T follicular helper cell (primary cell): ENCODE measurements around the gene SORCS2.

Experiments used
- DNase-seq: peaks from one replicate; pipeline ENCODE4 v3.0.0-alpha.2; 2020; ENCODE audit warnings: low read depth

The SORCS2 gene

DNA sequence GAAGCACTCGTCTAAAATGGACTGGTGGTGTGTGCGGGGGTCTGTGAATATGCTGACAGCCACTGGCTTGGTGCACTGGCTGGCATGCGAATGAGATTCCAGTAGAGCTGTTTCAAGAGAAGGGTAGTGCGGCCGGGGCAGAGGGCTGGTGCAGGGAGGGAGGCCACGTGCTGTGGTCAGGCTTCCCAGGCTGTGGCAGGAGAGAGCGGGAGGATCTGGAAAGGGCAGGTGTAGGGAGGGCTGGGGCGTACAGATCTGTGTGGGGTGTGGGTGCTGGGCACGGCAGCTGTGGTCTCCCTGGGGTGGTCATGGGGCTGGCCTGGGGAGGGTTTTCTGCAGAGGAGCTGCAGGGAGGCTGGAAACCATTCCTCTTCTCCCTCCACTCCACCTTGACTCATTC lies 30.2 kb downstream of the SORCS2 start:
- DNase-seq = no peak

- no peak for DNase-seq
Observed at GRCh38 chr4:7223541-7223940, 31.2 kb downstream of the SORCS2 start.

DNA sequence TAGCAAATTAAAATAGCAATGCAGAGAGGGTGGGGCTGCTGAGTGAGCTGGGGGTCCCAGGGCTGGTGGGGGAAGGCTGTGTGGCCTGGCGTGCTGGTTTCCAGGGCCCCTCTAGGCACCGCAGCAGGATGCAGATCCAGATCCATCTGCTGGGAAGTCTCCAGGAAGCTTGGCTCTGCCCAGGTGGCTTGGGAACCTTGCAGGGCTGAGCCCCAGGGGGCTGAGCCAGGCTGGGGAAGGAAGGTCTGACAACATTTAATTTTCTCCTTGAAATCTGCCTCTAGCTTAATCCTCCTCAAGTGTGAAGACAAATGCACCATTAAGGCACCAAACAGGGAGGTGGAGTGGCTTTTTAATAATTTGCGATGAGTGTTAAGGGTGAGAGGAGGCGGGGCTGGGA lies 31.7 kb downstream of the SORCS2 start:
- DNase-seq = no peak

DNA sequence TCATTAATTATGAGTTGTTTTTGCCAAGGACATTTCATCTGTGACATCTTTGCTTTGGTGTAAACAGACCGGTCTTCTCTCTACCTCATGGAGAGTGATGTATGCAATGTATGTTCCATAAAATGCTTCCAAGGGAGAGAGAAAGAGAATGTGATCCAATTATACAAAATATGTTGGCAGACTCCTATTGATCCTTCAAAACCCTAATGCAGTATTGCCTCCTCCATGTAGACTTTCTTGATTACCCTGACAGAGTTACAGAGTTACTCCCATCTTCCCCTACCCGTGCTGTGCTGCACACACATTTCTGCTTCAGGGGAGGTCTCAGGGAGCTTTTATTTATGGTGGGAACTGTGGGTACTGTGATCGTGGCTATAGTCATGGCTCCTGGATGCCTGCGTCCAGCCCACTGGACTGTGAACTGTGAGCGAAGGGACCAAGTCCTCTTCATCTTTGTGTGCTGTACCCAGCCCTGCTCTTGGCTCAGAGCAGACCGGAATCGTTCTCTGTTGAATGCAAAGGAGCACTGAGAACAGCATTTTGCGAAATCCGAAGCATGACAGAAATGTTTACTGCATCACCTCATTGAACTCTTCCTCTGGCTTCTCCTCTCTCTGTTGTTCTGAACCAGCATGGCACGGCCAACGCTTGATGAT lies 32.7 kb downstream of the SORCS2 start:
- DNase-seq = no peak

DNA sequence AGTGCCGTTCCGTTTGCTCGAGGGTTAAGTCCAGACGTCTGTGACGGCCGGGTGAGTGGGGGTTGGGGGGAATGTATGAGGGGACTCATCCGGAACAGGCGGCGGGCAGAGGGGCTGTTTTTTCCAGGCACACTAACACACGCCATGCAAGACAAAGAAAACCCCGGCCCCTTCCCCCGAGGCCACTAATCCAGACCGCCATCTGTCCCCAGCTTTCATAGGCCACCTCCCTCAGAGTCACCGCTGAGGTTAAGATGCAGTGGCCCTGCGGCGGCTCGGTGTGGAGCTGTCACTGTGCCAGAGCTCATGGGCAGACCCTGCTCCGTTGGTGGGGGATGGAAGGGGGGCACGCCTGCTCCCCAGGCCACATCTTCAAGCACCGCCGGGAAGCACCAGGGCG lies 34.1 kb downstream of the SORCS2 start:
- DNase-seq = no peak

- no peak for DNase-seq
Observed at GRCh38 chr4:7227008-7227407, 34.7 kb downstream of the SORCS2 start.

DNA sequence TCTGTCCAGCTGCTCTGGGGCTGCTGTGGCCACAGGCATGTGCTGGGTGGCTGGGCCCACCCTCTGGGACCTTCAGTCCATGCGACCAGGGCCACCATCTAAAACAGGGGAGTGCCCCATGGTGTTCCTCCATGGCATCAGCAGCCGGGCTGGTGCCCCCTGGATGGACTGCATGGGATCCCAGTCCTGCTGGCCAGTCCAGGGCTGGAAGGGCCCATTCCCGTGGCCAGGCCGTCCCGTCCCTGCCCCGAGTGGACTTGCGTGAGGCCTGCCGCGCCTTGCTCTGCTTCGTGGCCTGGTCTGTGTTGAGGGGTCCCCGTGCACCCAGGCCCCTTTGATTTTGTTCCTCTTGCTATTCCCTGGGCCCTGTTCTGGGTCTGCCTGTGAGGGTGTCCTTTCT lies 36.4 kb downstream of the SORCS2 start:
- no peak for DNase-seq

DNA sequence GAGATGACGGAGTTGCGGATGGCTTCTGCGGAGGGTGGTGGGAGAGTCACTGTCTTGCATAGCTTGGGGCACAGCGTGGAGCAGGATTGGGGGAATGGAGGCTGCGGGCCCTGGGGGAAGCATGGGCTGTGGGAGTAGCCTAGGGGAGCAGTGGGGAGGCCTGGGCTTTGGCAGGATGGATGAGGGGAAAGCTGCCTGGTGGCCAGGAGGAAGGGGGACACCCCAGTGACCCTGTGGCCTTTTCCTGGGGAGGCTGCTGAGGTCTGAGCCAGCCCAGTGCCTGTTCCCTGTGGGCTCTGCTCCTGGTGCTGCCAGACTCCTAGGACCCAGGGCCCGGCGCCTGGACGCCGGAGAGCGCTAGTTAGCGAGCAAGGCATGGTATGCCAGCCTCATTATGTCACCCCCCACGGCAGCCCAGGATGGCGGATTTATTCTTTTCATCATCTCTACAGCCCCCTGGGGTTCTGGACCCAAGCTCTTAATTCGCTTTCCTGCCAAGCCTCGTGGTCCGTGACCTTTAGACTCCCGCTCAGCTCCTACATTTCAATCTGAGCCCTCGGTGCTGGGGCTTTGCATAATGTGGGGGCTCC lies 39.8 kb downstream of the SORCS2 start:
- DNase-seq = no peak

- DNase-seq = no peak
Observed at GRCh38 chr4:7233006-7233580, 40.8 kb downstream of the SORCS2 start.

DNA sequence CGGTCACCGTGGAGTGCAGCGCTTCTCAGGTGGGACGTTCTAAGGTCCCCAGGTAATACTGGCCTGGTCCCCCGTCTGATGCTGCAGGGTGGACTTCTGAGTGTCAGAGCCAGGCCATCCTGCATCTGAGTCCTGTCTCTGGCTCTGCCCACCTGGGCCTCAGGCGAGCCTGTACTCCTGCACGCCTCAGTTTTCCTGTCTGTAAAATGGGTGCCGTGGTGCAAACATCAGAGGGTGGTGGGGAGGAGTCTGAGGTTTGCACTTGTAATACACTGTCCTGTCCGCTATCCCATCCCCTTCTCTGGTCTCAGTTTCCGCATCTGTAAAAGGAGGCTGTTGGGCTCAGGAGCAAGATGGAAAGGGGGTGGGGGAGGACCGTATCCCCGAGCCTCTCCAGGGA lies 41.3 kb downstream of the SORCS2 start:
- DNase-seq = no peak

DNA sequence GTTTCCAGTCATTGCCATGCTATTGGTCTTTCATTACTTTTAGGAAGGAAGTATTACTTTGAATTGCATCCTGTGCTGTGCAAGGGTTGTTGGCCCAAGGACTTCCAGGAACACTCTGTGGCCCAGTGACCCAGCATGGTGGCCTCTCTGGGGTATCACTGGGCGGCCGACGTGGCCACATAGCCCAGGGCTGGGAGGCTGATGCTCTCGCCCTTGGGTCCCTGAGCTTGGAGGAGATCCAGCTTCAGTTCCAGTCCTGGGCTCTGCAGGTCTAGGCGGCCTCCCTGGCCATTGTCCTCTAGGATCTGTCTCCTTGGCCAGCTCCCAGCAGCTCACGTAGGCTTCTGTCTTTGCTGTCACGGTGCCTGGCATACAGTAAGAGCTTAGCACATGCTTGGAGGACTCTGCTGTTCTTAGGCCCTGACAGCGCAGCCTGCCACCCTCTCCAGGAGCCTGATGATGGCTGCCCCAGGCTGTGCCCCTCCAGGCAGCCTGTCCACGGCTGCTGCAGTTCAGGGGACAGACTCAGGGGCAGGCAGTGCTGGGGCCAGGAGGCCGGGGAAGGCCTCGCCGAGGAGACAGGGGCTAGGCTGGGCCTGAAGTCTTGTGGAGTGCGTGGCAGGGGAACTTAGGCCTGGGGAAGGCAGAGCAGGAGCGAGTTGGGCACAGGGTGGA lies 42.2 kb downstream of the SORCS2 start:
- DNase-seq = no peak

DNA sequence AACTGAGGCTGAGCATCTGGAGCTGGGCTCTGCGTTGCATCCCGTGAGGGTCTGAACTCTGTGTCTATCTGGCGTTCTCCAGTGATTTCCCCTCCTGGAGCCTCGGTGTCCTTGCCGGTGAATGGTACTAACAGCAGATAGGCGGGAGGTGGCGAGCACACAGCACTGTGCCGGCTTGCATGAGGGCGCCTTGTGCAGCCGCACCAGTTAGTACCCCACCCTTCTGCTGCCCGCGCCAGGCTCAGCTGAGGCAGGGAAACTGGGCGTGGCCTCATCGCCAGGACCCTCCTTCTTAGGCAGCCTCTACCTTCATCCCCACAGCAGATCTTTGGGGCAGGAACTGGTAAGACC lies 42.7 kb downstream of the SORCS2 start:
- DNase-seq = no peak

- DNase-seq = no peak
Observed at GRCh38 chr4:7236847-7237246, 44.5 kb downstream of the SORCS2 start.

DNA sequence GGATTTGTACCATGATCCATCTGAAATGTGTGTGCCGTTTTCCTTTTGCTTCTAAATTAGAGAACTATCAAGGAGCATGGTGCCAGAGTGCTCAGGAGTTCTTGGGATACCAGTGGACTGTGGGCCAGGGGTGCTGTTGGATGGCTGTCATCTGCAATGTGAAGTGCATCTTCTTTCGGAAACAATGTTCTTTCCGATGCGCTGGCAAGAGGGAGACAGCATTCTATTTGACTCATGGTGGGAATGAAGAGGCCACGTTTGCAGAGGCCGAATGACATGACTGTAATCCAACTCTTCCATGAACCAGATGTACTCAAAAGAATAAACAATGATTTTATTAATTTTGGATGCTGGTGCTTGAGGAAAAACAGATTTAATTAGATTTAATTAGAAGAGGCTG lies 45.5 kb downstream of the SORCS2 start:
- DNase-seq = no peak

DNA sequence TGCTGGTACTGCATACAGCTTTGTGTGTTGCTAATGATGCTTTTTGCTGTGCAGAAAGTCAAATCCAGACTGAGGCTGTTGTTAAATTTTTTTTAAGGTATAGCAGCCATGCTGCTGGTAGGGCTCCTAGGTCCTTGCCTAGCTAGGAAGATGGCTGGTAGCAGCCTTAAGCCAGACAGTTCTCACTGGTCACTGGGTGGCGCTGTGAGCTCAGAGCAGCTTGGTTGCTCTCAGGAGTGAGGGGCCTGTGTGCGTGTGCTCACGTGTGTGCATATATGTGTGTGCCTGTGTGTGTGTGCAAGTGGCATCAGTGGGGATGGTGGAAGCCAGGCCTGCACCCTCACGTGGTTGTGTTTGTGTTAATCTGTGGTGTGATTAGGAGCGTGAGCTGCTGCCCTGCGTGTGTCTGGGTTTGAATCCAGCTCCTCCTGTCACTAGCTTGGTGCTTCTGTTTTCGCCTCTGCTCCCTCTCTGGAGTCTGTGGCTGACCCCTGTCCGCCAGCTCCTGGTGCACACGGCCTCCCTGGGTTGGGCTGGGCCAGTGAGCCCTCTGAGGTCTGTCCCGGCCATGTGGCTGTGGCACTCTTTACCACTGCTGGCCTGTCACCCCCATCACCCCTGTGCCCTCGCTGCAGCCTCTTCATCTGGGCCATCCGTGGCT lies 46.1 kb downstream of the SORCS2 start:
- no peak for DNase-seq

- no peak for DNase-seq
Observed at GRCh38 chr4:7239101-7239820, 46.9 kb downstream of the SORCS2 start.

DNA sequence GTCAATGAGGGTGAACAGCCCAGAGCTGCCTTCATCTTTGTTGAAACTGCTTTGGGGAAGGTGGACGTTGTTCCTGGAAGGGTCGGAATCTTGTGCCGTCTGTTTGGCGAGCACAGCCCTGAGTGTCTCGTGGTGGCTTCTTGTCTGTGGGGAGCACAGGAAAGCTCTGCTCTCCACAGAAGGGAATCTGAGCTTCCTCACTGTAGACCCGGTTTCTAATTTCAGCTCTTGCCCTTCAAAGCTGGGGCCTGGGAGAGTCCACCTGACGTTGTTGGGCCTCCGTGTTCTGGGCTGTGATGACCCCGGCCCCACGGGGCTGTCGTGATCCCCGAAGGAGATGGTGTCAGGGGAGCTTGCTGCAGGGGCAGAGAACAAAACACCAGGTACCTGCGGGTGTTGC lies 47.5 kb downstream of the SORCS2 start:
- DNase-seq = no peak

DNA sequence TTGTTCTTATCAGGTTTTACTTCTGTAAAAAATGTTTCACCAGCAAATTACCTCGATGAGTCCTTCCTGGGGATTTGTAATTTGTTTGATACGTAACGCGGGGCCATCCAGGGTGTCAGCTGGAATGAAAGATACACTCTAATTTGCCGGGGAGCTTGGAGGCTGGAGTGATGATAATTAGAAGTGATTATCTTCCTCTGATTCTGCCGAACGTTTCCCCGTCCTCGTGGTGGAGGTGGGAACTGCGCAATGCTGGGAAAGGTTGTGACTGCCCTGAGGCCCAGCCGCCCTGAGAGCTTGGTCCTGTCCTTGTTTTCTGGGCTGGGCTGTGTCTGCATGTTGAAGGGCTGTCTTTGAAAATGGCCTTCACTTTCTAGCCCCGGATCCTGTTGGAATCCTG lies 48.0 kb downstream of the SORCS2 start:
- DNase-seq = no peak

GRCh38 chr4:7241597-7242125 lies 49.3 kb downstream of the SORCS2 start:
- DNase-seq = no peak

- DNase-seq = no peak
Observed at GRCh38 chr4:7242766-7243165, 50.4 kb downstream of the SORCS2 start.

DNA sequence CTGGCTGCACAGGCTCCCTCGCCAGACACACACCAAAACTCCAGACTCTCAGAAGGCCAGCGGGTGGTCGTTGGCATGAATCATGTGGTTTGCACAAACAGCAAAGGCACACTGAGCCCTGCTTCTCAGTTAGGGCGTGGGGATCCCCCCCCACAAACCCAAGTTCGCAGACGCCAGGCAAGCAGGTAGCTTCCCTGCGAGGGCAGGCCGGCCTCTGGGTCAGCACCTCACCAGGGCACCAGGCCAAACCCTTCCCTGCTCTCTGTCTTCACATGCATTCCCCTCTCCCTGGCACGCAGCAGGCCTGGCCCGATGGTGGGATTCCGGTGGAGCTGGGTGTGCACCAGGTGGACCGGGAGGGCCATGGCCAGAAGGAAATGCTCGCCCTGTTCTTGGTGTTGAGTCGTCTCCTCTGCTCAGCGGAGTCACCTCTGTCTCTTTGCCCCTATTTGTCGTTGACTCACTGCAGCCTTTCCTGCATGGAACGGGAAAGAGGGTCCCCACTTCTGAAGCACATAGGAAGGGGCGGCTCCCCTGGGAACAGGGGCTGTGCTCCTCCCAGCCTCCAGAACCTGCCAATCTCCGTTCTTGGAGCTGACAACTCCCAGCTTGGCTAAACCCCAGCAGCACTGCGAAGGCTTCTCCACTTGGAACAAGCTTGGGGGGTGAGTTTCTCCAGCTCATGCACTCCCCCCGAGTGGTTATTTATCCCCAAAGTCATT lies 51.4 kb downstream of the SORCS2 start:
- DNase-seq = no peak
